ENCODE measurements around the gene GPR162.
"Not testable (repeated sequence)": the region's sequence is repeated elsewhere in the genome, so short reads cannot be mapped to it uniquely, and the experiment has no call there.

The GPR162 gene

DNA sequence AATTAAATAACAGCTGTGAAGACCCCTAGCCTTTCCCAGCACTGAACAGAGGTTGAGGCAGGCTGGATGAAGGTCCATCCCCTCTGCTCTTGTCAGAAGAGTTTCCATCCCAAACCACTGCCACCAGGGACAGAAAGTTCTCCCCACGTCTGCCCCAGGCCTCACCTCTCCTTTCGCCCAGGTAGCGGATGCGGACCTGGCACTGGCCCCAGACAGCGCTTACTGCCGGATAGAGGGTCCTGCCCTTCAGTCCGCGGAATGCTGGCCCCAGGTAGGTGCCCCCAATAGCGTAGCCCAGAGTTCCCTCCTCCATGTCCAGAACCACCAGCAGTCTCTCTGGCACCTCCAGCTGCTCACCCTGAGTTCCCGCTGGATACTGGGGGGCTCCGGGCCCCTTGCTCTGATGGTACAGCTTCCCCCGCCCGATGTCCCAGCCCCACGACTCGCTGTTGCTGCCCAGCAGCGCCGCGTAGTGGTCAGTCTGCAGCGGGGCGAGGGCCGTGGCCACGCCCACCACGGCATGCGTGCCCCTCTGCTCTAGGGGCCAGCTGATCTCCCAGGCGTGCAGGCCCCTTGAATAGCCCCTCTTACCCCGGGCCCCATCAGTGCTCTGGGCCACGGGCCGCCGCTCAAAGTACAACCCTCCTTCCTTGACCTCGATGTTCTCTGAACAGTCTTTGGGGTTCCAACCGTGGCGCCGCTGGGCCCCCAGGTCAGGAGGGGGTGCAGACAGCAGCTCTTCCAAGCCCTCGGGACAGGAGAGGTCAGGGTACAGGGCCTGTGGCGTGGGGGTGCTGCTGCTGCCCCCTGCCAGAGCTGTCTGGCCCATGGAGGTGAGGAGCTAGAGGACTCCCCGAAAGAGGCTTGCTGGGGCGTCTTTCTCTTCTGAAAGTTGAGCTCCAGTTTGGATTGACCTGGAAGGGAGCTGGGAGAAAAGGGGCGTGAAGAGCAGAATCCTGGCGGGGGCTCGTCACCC lies 50.7 kb downstream of the GPR162 start:
- peak; percentile 67 to 85 (median 78) for DNase-seq (ENCODE audit: low read depth in 2 of 3, low spot score in 1 of 3)

DNA sequence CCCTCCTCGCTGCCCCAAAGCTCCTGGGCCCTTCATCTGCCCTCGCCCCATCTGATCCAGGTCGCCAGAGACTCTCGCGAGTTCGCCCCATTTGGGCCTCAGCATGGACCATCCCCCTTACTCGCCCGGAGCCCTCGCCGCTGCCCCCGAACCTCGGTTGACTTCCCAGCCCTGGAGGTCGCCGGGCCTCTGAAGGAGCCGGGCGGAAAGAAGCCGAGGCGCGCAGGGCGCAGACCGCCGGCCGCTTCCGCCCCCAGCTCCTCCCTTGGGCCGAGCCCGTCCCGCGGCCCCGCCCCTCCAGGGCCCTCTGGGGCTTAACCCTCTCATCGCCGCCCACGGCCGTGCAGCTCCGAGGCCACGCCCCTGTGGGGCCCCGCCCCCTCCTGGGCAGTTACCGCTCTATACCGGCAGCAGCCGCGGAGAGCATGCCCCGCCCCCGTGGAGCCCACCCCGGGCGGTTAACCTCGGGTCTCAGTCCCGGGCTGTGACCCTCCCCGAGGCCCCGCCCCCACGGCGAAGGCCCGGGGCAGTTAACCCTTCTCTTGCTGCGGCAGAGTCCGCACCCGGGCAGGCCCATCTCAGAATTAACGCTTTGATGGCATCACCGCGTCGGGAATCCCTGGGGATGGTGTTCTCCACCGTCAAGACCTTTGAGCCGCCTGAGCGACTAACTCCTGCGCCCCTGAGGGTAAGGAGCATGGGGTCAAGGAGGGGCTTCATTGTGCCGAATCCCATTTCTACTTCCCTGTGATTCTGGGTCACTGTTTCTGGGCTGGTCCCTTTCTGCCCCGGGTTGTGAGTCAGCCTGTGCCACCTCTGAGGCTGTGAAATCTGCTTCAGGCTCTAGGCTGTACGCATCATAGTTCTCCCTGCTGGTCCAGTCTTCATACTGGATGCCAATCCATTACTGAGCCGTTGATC lies 51.7 kb downstream of the GPR162 start, which contains the start of gene SPSB2:
SPSB2 (minus strand) TSS at position 210 of the 921 bp plus-strand sequence. CDS start 402 bp downstream, outside the sequence.
- peak; percentile 96 to 99 (median 99) for DNase-seq (ENCODE audit: low read depth in 2 of 3, low spot score in 1 of 3)

DNA sequence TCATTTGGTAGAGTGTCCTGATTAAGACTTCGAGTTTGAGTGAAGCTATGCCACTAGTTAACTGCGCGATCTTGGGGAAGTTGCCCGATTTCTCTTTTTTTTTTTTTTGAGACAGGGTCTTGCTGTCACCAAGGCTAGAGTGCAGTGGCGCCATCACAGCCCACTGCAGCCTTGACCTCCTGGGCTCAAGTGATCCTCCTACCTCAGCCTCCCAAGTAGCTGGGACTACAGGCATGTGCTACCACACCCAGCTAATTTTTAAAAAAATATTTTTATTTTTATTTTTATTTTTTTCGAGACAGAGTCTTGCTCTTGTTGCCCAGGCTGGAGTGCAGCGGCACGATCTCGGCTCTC lies 52.4 kb downstream of the GPR162 start:
- not testable (repeated sequence) for DNase-seq (ENCODE audit: low read depth in 2 of 3, low spot score in 1 of 3)
